ENCODE data around the gene SPINT3. TPM values are rescaled to one million over a fixed set of nuclear protein-coding genes. Genes with fewer than 3 reads are reported as not detected.
A peak's percentile ranks its signal among the peaks of the same experiment; 100 is the strongest.

Gene SPINT3, protein sequence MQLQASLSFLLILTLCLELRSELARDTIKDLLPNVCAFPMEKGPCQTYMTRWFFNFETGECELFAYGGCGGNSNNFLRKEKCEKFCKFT
- not detected for polyA plus RNA-seq (ENCODE audit: insufficient read length)
- long read RNA-seq, donor 1: 0 reads
- long read RNA-seq, donor 2: 0 reads
- long read RNA-seq, donor 3: 0 reads
- long read RNA-seq, donor 4: 0 reads
- long read RNA-seq, donor 5: 0 reads
- long read RNA-seq, donor 6: 0 reads
- long read RNA-seq, donor 7: 0 reads
- long read RNA-seq, donor 8: 0 reads

DNA sequence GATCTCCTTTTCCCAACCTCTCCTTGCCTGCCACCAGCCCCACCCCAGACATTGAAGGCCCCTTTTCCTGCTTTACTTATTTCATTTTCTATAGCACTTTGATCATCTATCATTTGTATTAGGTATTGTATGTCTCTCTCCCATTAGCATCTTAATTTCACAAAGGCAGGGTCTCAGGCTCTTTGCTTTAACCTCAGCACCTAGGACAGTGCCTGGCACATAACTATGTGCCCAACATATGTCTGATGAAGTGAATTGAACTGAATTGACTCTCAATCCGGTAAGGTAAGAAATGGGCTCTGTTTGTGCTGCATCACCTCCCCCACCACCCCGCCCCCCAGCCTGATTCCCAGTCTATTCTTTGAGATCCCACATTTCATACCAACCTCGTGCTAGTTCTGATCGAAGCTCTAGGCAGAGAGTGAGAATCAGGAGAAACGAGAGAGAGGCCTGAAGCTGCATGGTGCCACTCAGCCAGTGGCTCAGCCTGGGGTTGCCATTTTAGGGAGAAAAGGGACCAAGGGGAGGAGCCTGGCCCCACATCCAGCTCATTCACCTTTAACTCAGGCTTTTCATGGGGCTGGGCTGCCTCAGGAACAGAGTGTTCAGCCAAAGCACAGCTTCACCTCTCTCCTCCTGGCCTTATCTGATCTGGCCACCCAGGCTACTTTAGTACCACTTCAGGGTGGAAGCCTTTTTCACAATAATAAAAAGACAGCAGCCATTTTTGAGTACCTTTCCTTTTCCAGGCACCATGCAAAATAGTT is at the start of gene SPINT3:
SPINT3 (minus strand) TSS at position 476 of the 767 bp plus-strand sequence; CDS start at position 462, 14 bp downstream.
- DNase-seq: no peak

DNA sequence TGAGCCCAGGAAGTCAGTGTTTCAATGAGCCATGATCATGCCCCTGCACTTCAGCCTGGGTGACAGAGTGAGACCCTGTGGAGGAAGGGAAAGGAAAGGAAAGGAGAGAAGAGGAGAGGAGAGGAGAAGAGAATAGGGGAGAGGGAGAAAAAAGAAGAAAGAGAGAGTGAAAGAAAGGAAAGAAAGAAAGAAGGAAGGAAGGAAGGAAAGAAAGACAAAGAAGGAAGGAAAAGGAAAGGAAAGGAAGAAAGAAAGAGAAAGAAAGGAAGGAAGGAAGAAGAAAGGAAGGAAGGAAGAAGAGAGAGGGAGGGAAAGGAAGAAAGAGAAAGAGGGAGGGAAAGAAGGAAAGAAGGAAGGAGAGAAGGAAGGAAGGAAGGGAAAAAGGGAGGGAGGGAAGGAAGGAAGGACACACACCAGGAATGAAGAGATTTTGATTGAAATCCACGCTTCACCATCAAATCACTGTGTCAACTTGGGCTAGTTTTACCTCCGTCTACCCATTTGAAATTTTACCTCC is 49.4 kb upstream of the SPINT3 start:
- no peak for DNase-seq

DNA sequence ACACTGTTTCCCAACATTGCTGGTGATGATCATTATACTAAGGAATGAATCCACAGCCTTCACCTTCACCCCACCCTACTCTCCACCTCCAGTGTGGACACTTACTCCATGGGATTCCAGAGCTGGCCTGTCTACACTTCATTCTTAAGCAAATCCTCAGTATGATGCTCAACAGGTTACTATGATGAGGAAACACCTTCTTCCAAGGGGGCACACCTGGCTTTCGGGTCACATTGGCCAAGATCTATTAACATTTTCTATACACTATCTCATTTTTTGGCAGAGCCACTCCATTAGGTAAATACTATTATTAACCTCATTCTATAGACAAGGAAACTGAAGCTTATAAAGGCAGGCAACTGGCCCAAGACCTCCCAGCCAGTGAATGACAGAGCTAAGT is 39.8 kb upstream of the SPINT3 start:
- no peak for DNase-seq

DNA sequence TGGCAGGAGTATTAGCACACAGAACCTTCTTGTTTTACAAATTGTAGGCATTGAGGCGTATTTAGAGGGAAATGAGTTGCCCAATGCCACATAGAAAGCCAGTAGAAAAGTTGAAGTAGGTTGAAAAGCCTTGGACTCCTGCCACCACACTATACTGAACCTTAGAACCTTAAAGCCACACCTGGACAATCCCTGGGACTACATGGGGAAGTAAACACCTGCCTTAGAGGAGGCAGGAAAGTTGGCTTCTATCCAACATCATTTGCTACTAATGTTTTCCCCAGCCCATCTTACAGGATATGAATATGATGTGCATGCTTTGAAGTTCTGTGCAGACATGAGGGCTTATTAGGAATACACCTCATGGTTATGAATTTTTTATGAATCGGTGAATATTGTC is 37.0 kb upstream of the SPINT3 start:
- DNase-seq: no peak

DNA sequence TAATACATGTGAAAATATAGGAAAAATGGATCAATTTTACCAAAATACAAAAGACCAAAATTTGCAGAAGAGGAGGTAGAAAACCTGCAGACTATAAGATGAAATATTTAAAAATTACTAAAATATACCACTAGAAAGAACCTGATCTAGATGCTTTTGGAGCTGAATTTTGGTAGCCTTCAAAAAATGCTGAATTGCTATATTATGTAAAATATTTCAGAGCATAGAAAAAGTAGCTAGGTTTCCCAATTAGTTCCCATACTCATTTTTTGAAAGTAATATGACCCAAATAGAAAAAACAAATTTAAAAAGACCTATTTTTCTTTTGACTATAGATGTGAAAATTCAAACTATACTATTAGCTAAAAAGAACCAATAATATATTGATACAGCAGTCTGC is 35.3 kb upstream of the SPINT3 start:
- DNase-seq: no peak

DNA sequence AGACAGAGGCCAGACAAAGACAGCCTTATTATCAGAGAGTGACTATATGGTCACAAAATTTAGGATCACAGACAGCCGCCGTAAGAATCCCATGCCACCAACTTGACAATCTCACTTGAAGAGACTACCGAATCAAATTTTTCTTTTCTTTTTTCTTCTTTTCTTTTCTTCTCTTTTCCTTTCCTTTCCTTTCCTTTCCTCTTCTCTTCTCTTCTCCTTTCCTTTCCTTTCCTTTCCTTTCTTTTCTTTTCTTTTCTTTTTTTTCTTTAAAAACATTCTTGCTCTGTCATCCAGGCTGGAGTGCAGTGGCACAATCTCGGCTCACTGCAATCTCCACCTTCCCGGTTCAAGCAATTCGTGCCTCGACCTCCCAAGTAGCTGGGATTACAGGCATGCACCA is 33.0 kb upstream of the SPINT3 start:
- no peak for DNase-seq

DNA sequence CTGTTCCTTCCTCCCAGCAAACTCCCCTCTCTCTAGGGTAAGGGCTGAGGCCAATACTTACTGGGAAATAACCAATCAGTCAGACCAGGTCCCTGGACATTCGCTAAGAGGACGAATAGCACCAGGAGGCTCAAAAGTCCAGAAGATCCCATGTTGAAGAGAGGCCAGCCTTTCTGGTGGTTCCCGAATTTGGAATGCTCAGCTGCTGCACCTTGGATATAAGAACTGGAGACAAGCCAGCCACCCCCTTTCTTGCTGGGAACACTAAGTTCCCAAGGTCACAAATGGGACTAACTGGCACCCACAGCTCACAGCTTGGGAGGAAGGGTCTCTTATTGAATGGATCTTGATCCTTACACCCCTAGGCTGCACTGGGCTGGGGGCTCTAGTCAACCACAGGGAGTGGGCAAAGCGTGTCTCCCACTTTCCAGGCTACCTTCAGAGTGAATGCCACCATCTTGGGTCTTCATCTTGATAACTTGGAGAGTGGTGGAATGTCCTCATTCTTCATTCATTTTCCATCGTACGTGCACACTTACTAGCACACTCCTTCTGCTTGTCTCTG is 31.9 kb upstream of the SPINT3 start, which contains the start of gene EPPIN:
EPPIN (minus strand) TSS at position 196 of the 565 bp plus-strand sequence; CDS start at position 152, 44 bp downstream.
- DNase-seq: no peak

DNA sequence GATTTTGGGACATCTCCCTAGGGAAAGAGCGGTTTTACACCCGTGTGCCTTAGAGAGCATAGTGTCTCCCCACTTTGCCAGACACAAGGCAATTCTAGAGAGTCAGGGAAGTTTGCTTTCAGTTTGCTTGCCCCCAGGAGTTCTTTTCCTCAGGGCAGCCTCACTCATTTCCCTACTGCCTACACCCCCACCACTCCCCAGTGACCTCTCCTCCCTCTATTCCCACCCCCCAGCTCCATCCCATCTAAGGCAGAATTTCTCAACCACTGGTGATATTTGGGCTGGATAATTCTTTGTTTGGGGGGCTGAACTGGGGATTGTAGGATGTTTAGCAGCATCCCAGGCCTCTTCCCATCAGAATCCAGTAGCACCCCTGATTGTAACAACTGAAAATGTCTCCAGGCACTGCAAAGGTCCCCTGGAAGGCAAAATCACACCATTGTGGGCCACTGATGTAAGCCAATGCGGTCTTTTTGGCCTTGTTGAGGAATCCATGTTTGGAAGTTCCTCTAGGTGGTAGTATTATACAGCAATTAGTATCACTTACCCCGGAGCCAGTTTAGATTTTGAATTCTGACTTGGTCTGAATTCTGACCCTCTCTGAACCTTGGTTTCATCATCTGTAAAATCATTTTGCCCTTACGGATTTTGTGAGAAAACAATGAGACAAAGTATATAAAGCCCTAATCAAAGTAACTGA is 30.5 kb upstream of the SPINT3 start:
- peak; percentile 22 for DNase-seq

DNA sequence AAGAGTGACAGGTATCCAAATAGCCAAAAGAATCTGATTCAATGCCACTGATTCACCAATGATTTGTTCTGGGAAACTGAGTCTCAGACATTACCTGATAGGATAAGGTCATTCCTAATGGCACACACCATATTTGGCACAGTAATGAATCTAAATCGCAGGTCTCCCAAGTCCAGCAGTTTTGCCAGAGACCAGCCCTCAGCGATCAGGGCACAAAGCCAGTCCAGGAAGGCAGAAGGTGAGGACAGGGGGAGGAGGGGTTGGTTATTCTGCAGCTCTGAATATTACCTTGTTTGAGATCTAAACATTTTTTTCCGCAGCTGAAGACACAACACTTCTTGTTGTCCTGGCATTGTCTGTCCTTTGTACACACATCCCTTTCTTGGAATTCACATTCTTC is 29.9 kb upstream of the SPINT3 start:
- no peak for DNase-seq

DNA sequence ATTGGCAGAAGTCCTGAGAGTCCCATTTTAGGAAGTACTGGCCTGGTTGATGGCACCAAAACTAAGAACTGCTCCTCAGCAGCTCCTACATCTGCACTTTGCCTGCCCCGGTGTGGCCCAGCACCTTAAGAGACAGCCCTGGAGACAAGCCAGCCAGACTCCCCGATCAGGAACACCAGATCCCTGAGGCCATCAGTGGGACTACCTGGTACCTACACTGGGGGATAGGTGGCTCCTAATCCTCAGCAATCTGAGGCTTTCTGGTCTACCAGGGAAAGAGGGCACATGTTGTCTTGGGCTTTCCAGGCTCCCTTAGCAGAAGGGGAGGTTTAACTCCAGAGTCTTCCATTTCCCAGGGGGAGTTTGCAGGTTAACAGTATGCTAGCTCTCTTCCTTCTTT is 24.0 kb upstream of the SPINT3 start, which contains the start of gene WFDC6:
WFDC6 (minus strand) TSS at position 101 of the 400 bp plus-strand sequence; CDS start at position 26, 75 bp downstream.
- no peak for DNase-seq

DNA sequence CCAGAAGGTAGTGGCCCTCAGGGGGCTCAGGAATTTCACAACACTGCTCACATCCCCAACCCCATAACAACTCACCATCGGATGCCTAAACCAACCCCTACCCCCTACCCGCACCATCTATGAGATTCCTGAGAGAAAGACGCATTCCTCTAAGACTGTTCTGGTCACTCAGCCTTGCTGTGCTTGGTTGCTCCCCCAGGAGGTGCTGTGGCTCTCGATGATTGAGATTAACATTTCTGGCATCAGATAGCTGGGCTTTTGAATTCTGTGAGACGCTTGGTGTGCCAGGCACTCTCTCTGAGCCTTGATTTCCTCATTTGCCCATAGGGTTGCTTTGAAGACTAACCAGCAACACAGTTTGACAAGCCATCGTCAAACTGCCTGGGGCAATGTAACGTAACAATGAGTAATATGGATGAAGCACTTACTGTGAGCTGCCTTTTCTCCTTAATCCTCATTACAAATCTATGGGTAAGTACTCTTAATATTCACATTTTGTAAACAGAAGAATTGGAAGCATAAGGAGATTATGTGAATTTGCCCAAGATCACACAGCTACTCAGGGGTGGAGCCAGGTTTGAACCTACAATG is 22.9 kb upstream of the SPINT3 start:
- DNase-seq: no peak

DNA sequence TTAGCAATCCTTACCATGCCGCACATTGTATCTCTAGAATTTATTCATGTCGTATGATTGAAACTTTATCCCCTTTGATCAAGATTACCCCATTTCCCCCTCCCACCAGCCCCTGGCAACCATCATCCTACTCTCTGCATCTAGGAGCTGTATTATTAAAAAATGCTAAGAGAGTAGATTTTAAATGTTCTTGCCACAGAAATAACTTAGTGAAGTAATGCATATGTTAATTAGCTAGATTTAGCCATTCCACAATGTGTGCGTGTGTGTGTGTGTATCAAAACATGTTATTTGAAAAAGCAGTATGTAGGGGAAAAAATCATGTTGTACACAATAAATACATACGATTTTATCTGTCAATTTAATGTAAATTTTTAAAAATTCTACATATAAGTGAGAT is 11.9 kb upstream of the SPINT3 start:
- DNase-seq: no peak

DNA sequence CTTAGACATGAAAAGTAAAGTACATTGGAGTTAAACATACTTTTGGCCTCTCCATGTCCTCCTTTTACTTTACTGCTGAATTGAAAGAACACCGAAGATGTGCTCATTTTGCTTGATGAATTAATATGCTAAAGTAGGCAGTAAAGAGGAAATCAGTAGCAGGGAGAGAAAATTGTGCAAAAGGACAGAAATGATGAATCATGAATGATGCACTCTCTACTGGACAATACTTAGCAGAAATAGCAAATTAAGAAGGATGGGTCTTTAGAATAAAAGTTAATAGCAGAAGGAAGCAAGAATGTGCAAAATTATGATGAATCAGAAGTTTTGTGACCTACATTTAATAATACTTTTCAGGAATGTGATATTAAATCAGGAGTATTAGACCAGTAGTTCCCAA is 8.4 kb upstream of the SPINT3 start:
- no peak for DNase-seq

DNA sequence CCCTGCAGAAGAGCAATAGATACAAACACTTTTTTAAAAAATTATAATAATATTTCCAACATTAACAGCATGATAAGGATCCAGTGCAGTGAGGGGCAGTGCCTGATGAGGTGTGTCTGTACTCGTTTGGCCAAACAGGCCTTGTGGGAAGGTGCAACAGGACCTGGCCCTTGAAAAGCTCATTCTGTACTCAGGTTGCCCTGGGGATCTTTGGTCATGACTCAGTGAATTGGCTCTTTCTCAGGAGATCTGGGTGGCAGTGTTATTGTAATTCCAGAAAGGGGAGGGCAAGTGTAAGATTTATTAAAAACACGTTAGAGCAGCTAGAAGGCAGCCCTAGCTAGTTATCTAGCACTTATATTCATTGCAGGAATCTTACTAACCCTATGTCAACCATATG is 2.9 kb upstream of the SPINT3 start:
- no peak for DNase-seq

DNA sequence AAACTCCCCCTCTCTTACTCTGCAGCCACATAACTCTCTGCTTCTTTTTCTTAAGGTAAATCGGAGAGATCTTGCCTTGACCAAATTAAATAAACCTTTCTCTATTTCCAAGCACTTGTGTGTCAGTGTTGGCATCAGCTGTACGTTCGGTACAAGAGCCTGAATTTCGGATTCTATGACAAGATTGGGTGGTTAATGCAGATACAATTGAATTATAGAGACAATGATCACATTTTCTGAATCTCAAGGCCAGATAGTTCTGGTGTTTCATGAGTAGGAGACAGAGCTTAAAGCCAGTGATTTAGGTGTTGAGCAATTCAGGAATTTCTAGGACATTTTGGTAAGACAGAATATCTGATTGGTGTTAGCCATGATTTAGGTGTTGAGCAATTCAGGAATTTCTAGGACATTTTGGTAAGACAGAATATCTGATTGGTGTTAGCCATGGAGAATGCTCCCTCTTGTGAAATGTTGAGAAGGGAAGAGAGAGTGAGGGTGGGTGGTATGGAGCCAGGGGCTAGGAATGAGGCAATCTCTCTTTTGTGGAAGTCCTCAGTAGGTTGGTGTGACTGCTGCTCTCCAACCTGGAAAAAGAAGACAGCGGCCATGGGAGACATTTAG is 5.1 kb downstream of the SPINT3 start:
- no peak for DNase-seq

DNA sequence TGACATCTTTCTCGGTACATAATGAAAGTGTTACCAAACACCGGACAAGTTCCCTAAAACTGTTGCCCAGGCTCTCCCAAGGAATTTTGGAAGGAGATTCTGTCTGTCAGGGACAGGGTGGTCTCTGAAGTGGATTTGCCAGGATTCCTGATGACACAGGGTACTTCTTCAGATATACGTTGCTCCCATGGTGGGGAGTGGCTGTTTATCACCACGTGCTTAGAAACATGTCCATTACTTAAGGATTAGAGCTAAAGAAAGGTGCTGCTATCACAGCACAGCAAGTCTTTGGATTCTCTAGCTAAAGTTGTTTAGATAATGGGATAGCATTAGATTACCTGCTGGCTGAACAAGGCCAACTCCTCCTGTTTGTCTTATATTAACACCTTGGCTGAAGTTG is 6.3 kb downstream of the SPINT3 start:
- no peak for DNase-seq

DNA sequence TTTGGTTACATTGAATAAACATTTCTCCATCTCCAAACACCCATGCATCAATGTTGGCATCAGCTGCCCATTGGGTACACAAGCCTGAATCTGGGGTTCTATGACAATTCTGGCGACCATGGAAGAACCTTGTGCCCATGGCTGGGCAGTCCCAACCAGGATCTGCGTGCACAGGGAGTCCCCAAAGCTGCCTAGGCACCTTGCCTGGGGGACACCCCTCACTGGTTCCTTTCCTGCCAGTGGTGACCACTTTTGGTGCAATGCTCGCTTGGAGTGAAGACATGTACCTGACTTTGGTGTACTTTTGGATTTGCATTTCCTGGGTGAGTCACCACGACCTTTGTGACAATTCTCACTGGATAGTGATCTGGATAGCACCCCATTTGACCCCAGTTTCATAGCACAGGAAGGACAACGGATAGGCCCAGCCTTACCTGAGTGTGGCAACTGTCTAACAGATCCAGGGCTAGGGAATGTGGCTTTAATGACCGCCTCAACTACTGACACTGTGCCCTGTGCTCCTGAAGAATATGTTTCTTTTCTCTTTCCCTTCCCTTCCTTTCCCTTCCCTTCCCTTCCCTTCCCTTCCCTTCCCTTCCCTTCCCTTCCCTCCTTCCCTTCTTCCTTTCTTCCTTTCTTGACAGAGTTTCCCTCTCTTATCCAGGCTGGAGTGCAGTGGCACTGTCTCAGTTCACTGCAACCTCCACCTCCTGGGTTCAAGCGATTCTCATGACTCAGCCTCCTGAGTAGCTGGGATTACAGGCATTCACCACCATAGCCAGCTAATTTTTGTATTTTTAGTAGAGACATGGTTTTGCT is 7.1 kb downstream of the SPINT3 start:
- DNase-seq: no peak

DNA sequence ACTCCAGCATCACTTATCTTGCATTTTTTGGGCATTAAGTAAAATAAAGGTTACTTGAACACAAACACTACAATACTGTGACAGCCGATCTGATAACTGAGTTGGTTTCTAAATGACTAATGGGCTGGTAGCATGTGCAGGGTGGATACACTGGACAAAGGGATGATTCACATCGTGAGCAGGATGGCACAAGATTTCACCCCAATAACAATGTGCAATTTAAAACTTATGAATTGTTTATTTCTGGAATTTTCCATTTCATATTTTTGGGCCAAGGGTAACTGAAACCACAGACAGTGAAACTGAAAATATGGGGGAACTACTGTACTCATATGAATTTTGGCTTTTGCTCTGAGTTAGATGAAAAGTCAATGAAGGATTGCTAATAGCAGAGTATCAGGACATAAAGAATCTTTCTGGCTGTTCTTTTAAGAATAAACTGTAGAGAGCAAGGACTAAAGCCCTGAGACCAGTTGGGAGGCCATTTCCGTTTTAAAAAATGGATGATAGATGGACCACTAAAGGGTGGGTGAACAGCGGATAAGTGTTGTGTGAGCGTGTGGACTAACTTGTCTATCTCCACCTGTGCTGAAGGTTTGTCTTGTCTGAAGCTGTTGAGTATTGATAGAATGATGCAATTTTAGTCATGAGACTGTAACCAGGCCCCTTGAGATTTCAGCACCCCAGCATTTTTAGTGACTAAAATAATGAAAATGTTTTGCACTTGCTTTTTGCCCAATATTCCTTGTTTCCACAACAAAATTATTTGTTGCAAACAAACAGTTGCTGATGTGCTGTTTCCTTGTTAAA is 8.2 kb downstream of the SPINT3 start:
- DNase-seq: no peak

DNA sequence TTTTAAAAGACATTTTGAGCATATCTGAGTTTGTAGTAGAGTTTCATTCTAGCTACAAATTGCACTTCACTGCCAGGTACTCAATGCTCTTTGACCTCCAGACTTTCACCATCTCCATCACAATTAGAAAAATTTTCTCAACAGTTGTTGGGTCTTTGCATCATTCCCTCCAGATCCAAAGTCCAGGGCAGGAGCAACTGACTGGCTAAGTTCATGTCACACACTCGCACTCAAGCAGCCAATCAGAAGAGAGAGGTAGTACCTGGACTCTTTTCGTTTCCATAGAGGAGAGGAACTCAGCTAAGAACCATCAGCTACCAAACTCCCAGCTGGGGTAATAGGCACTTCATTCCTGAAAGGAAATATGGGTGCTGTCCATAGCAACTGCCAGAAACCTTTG is 9.0 kb downstream of the SPINT3 start:
- DNase-seq: no peak

DNA sequence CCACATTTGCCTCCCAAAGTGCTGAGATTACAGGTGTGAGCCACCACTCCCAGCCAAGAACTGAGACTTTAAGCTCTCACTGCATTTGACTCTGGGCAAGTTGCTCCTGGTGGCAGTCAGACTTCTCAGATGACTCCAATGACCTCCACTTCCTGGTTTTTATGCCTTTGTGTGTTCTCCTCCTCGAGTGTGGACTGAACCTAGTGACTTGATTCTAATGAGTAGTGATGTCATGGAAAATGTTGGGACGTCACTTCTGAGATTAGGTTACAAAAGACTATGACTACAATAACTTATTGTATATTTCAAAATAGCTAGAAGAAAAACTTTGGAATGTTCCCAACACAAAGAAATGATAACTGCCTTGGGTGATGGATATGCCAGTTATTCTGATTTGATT is 12.0 kb downstream of the SPINT3 start:
- DNase-seq: no peak

Data from left kidney (tissue), 8 donors.